Fibroblast of lung (primary cell): ENCODE data around the gene HIVEP3.

Experiments used
- CTCF ChIP-seq, 2 donors: IDR thresholded peaks in 1 of 2; conservative IDR thresholded peaks in 1 of 2; 1 replicate in 1 of 2; 2 replicates in 1 of 2; pipeline ENCODE4 v1.5.1; 2011 to 2012; ENCODE audit warnings: low read length in 2 of 2, control low read depth in 1 of 2, inconsistent platforms in 1 of 2, low read depth in 1 of 2, mild to moderate bottlenecking in 1 of 2
- EZH2 ChIP-seq: IDR thresholded peaks from 2 replicates; pipeline ENCODE4 v1.5.1; 2012; ENCODE audit warnings: low read length, control low read depth, mild to moderate bottlenecking; ENCODE audit errors: missing control alignments

- TF ChIP-seq CTCF (conservative IDR thresholded peaks at IDR 0.05 in 1 of 2, IDR thresholded peaks at IDR 0.05 in 1 of 2; ENCODE audit: low read depth in 1 of 2, low read length in 2 of 2) (no peak), EZH2 (no peak)
Measured at GRCh38 chr1:41789661-41790330, 128.9 kb downstream of the HIVEP3 start.
